GM18858 (cell line): ENCODE results near the gene KCNJ12.
"Not testable (repeated sequence)": the region's sequence is repeated elsewhere in the genome, so short reads cannot be mapped to it uniquely, and the experiment has no call there.

Experiments used
- ATAC-seq: cut with Tn5 transposase; IDR thresholded peaks from one replicate; pipeline ENCODE4 v1.9.1; 2021; ENCODE audit not compliant: unreplicated experiment

KCNJ12 gene

DNA sequence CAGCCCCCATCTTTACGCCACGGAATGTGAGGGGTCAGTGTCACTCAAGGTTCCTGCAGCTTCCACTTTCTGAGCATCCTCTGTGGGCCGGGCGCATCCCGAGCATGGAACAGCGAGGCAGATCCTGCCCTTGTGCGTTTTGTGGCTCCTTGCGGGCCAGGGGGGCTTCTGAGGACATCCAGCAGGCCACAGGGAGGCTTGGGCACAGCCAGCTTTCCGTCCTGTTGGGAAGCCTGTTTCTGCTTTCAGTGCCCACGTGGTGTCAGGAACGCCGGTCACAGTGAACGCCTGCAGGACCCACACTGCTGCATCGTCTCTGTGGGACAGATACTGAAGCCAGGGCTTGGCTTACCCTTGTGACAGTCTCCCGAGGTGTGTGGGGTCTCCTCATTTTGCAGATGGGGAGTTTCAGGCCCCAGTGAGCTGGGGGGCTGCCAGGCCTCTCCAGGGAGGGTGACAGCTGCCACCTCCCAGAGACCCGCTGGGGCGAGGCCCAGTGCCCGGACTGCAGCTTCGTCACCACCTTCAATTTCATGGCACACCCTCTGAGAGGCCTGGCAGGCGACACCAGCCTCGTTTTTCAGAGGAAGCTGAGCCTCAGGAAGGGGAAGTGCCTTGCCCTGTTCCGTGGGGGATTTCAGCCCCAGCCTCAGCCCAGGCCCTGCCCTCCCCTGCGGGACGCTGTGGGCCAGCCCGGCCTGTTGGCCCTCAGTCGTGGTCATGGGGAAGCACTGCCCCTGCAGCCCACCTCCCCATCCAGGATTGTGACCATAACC, 29.0 kb downstream of the KCNJ12 start:
- ATAC-seq: not testable (repeated sequence)

DNA sequence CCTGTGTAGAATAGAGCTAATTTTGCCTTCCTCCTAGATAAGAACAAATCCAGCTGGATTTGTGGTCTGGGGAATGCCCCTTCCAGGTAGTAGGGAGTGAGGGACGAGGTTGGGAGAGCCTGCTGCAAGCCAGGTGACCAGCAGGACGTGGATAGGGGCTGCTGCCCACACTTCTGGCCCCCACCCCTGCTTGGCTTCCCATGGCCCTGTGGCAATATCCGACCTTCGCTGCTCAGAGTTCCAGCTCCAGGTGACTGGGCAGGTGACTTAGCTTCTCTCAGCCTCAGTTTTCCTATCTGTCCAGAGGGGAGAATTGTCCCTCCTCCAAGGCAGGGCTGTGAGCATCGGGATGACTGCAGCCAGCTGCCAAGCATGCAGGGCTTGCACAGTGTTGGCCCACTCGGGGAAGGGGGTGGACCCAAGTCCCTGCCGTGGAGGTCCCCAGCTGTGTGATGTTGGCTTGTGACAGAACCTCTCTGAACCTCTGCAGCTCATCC, 29.8 kb downstream of the KCNJ12 start:
- not testable (repeated sequence) for ATAC-seq

DNA sequence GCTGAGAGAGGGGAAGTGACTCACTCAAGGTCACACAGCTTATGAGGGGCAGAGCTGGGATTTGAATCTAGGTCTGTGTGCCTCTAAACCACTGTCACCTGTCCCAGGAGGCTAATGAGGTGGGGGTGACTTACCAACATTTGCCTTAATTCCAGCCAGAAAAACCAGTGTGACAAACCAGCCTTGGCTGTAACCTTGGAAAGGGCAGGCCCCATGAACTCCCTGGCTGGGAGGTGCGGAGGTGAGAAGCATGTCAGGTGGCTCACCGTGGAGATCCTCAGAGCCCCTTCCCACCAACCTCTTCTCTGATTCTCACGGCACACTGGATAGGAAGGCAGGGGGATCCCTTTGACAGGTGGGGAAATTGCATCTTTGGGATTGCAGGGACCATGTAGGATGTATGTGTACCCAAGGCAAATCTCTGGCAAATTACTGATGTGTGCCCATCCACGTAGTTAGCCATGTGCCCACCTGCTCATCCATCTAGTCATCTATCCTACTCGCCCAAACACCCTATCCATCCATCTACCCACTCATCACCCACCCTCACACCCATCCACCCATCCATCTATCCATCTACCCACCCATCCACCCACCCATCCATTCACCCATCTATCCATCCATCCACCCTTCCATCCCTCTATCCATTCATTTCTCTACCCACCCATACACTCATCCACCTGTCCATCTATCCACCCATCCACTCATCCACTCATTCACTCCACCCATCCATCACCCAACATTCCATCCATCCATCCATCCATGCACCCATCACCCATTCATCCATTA, 30.7 kb downstream of the KCNJ12 start:
- not testable (repeated sequence) for ATAC-seq

DNA sequence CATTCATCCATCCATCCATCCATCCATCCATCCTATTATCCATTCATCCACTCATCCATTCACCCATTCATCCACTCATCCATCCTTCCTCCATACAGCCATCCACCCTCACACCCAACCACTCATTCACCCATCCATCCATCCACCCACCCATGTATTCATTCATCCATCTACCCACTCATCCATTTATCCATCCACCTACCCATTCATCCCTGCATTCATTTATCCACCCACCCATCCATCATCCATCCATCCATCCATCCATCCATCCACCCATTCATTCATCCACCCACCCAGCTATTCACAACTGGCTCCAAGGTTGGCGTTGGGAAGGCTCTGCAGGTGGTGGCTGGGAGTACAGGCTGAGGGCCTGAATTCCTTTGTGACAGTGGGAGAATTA, 31.6 kb downstream of the KCNJ12 start:
- not testable (repeated sequence) for ATAC-seq

DNA sequence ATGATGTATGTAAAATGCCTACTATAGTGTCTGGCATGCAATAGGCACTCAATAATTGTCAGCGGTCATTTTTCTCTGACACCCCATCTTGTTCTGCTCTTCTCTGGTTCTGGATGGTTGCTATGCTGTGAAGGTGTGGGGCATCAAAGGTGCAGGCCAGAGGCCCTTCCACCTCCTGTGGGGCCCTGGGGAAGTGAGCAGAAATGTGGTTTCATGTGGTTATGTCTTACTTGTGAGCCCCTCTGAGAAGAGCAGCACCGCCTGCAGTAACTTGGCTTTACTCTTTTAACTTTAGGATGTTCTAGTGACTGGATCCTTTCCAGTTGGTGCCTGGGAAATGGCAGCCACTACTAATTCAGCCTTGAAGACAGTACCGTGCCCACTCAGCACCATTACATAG, 32.1 kb downstream of the KCNJ12 start:
- not testable (repeated sequence) for ATAC-seq

DNA sequence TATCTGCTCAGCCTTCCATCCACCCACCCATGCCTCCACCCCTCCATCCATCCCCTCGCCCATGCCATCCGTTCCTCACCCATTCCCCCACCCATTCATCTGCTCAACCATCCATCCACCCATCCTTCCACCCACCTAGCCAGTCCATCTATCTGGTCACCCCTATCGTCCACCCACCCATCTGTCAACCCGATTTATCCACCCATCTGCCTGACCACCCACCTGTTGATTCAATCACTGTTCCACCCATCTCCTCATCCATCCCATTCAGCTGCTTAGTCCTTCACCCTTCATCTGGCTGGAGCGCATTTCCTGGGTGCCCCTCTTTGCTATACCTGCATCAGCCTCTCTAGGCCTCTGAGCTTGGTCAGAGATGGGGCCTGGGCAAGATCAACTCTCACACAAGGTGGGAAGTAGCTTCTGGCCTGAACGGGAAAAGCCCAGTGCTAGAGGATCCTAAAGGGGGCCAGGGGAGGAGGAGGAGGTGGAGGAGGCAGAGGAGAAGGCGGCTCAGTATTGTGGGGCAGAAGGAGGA, 32.7 kb downstream of the KCNJ12 start:
- ATAC-seq: not testable (repeated sequence)

DNA sequence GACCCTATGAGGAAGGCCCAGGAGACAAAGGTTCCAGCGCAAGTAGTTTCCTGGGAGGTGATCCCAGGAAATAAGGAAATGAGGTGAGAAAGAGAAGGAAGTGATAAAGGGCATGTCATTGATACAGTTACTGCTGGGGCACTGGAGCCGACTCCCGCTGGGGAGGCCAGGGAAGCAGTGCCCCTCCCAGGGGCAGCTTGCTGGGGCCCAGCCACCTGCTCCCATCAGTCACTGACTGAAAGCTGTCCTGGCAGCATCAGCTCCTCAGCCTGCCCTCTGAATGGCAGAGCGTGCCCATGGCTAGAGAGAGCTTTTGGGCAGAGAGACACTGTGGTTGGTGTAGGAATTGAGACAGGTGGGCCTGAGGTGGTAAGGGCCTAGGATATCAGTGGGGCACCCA, 33.2 kb downstream of the KCNJ12 start:
- ATAC-seq: not testable (repeated sequence)

DNA sequence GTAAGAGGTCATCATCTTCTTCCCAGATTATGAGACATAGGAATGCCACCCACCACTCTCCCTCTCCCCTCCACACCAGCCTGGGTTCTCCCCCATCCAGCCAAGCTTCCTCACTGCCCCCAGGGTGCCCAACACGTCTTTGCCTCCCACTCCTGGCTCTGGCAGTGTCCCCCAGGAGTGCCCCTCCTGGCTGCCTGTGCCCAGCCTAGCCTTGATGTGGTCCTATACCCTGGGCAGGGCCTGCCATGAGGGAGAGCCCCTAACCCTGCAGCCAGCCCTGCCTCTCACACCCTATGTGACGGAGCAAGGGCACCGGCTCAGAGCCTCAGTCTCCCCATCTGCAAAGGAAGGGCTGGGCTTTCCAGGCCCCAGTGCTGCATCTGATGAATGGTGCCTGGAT, 33.8 kb downstream of the KCNJ12 start:
- ATAC-seq: not testable (repeated sequence)

DNA sequence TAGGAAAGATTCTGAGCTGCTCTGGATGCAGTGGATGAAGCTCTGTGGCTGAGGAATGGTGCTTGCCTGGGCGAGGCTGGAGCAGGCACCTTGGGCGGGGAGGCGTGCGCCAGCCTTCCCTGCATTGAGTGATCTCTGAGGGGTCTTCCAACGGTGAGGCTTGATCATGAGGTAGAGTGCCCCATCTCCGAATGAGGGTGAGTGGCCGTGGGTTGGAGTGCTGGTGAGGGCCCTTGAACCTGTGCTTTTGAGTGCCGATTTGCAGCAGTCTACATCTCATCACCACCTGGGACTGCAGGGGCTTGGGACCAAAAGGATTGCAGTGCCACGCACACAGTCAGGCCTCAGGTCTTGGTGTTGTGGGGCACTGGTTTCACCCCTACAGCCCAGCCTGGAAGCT, 34.2 kb downstream of the KCNJ12 start:
- ATAC-seq: not testable (repeated sequence)

DNA sequence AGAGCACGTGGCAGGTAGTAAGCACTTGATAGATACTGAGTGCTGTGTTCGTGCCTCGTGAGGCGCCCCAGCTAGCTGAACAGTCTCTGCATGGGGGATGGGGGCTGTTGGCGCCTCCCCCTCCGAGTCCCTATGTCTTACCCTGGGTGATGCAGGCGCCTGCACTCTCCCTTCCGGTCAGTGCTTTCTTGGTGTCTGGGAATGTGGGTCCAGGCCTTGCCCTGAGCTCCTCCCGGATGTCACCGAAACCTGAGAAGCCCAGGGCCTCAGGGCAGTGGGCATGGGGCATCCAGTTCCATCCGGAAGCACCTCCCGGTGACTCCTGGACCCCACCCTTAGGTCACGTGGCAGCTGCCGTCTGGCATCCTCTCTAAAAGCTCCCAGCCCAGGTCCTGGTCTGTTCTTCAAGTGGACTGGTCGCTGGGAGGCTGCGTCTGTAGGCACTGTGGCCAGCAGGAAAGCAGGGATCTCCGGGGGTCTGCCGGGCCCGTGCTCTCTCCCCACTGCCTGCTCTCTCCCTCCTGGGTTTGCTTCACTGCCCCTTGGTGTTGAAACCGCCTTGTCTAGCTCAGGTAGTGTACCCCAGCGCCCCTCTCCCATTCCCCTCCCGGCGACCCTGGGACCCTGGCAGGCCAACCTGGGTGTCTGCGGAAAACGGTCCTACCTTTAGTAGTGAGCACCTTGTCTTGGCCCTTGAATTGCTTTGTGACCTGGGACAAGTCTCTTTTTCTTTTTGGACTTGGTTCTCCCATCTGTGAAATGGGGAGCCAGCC, 34.9 kb downstream of the KCNJ12 start:
- ATAC-seq: not testable (repeated sequence)

DNA sequence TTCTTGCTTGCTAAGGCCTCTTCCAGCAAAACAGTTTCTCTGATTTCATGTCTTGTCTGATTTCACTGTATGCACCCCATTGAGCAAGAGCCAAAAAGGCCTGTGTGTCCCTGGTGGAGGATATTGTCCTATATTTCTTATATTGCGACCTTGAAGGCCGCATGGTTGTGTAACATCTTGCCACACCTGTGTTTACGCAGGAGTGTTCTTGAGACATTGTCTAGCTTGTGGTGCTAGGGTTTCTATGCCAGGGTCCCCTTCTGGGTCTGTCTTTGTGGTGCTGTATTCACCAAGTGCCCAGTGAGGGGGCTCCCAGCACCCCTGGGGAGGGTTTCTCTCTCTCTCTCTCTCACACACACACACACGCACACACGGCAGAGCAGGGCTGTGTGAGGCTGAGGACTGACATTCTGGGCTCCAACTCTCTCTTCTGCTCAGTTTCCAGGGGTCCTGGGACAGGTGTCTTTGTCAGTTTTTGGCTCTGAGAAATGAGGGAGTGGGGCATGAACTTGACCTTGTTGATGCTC, 35.6 kb downstream of the KCNJ12 start:
- not testable (repeated sequence) for ATAC-seq

DNA sequence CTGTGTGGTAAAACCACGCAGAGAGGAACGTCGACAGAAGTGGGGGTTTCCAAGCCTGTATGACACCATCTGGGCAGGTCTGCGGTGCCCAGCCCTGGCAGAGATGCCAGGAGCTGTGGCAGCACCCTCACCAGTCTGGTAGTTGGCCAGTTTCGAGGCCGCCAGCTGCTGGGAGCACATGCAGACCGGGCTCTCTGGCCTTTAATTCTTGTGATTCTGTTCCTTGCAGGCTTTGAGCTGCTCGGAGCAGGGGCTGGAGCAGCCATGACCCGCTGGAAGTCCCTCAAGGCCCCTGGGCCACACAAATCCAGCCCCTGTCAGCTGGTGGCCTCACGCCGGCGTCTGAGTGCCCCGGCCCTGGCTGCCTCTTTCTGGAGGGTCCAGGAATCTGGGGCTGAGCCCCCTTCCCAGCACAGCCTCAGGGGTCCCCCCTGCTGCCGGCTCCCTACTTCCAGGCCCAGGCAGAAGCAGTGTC, 36.1 kb downstream of the KCNJ12 start:
- ATAC-seq: not testable (repeated sequence)

DNA sequence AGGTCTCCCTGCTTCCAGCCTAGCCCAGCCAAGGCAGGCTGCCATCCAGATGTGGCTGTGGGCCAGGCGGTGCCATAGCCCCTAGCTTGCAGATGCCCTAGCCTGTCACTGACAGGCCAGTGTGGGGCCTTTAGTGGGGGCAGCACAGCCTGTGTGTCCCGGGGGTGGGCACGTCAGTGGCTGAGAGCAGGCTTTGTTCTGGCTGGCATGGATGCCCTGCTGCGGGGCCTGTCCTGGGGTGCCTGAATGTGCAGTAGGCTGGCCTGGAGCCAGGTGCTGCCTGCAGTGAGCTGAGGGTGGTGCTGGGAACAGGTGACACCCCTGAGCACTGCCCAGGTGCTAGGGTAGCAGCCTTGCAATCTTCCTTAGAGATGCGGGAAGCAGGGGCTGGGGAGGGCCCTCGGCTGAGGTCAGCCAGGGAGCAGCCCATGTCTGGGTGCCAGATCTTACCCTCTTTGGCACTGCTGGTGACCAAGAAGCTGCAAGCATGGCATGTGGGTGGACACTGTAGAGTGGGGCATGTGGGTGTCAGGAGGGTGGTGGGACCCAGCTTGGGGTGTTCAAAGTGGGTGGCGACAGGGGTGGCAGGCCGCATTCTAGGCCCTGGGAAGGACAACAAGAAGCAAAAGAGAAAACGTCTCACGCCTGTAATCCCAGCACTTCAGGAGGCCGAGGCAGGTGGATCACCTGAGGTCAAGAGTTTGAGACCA, 37.6 kb downstream of the KCNJ12 start:
- not testable (repeated sequence) for ATAC-seq

DNA sequence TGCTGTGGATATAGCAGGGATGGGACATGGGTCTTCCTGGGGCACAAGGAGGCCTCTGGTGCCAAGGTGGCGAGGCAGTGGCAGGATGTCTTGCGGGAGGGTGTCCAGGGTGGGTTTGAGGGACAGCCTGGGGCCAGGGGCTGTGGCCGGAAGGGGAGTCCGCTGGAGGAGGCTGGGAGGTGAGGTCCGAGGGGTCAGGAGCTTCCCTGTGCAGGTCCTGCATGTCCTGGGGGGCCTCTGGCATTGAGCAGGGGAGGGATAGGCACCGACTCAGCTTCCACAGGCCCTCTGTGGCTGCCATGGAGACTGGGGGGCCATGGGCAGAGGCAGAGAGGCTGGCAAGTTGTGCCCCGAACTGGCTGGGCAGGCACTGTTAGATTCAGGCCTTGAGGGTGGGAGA, 38.5 kb downstream of the KCNJ12 start:
- ATAC-seq: not testable (repeated sequence)

DNA sequence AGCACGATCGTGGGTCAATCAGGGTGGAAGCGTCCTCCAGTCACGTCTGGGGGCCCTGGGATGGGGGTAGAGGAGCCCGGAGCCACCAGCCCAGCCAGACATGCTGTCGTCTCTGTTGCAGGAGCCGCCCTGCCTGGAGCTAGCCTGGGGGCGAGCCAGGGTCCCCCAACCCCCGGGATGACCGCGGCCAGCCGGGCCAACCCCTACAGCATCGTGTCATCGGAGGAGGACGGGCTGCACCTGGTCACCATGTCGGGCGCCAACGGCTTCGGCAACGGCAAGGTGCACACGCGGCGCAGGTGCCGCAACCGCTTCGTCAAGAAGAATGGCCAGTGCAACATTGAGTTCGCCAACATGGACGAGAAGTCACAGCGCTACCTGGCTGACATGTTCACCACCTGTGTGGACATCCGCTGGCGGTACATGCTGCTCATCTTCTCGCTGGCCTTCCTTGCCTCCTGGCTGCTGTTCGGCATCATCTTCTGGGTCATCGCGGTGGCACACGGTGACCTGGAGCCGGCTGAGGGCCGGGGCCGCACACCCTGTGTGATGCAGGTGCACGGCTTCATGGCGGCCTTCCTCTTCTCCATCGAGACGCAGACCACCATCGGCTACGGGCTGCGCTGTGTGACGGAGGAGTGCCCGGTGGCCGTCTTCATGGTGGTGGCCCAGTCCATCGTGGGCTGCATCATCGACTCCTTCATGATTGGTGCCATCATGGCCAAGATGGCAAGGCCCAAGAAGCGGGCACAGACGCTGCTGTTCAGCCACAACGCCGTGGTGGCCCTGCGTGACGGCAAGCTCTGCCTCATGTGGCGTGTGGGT, 39.2 kb downstream of the KCNJ12 start:
- ATAC-seq: not testable (repeated sequence)

DNA sequence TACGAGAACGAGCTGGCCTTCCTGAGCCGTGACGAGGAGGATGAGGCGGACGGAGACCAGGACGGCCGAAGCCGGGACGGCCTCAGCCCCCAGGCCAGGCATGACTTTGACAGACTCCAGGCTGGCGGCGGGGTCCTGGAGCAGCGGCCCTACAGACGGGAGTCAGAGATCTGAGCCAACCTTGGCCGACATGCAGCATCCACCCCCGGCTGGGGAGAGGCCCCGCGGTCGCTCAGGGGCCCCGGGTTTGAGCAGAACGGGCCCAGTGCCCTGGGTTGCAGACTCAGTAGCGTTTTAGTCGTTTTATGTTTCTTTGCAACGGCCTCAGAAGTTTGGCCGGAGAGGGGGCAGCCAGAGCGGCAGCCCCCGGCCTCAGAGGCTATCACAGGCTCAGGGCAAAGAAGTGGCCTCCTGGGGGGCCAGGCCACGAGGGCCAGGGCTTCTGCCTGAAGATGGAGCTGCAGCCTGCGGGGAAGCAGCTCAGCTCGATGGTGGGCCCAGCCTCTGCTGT, 40.4 kb downstream of the KCNJ12 start:
- ATAC-seq: not testable (repeated sequence)

DNA sequence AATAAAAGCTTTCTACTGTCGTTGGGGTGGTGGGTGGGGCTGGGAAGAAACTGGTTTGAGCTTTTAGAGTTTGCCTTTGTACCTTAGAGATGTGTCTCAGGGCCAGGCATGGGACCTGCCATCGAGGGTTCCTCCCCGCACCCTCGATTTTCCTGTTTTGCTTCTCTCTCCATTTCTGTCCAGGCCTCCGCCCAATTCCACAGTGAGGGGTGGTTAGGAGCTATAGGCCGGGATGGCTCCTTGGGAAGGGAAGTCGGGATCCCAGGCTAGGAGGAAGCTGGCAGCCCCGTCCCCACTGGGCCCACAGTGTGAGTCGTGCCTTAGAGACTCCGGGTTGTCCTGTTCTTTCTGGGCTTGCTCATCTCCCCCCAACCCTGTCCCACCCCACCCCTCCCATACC, 41.2 kb downstream of the KCNJ12 start:
- ATAC-seq: not testable (repeated sequence)

DNA sequence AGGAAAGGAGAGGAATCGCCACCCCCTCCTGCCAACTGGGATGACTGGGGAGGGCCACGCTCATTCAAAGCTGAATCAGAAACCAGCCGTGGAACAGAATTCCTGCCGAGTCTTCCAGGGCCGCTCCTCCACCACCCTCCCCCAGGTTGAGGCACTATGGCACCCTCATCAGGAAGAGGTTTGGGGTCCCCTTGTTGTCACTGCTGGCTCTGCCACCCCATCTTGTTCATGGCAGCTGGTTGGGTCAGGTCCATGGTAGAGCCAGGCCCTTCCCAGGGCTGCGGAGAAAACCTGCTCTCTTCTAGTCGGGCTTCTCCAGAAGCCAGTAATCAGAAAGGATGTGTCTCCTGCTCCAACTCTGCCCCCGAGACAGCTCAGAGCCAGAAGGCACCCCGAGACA, 41.8 kb downstream of the KCNJ12 start:
- ATAC-seq: no peak
